Muscle of arm (tissue), 12 donors: ENCODE data around the gene WRNIP1. TPM values are rescaled to one million over a fixed set of nuclear protein-coding genes. Genes with fewer than 3 reads are reported as not detected.

ENCODE experiments used
- DNase-seq: peaks from one replicate; pipeline ENCODE4 v3.0.0-alpha.2; 2013
- polyA plus RNA-seq, 12 donors: library from polyadenylated mRNA; unstranded; fragments of 120-200 nt; gene quantifications; one replicate each; pipeline ENCODE4 v1.2.1, GENCODE V29; 2013; ENCODE audit not compliant: insufficient read length in 12 of 12

Gene WRNIP1
- polyA plus RNA-seq, 12 donors, result 29.0 to 53.8 (median 46.5) TPM; not detected in 1

DNA sequence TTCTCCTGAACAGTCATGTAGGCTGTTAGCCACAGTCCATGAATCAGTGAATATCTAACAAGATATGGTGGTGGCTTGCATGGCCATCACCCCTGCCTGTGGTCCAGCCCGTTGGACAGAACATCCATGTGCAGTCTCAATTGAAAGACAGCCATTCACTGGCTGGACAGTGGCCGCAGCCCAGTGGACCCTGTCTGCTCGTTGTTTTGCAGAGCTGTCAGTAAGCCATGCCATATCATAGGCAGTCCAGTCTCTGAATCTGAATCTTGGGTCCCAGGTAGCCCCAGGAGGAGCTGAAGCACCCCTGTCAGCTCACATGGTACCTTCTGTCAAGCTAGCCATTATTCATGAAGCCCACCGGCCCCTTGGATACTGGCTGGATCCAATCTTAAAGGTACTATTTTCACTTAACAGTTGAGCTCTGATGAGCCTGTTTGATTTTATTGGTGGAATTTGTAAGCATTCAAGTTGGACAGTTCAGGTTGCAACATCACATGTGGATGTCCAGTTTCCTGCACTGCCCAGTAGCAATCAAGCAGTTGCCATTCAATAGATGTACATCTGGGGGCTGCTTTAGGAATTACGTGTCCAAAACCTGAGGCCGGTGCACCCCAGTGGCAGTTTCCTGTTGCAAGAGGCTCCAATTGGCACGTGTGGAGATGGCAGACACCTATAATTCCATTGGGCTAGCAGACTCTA lies 38.7 kb downstream of the WRNIP1 start:
- DNase-seq, result no peak

DNA sequence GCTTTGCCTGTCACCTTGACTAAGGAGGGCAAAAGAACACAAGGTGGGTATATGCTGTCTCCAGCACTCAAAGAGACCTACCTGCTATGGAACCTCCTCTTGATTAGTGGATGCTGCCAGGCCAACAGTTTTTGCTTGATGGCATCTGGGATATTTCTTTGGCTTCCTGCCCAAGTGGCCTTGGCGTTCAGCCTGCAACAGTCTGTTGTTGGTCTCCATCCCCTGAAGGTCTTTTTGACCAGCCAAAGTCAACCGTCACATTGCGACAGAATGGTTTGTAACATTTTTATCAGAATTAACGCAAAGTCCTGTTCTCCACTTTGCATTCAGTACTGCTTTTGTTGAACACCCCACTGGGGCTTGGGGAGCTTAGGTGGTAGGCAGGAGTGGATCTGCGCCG lies 39.3 kb downstream of the WRNIP1 start:
- DNase-seq, result no peak

GRCh38 chr6:2805031-2805430 lies 39.8 kb downstream of the WRNIP1 start:
- DNase-seq, result no peak

DNA sequence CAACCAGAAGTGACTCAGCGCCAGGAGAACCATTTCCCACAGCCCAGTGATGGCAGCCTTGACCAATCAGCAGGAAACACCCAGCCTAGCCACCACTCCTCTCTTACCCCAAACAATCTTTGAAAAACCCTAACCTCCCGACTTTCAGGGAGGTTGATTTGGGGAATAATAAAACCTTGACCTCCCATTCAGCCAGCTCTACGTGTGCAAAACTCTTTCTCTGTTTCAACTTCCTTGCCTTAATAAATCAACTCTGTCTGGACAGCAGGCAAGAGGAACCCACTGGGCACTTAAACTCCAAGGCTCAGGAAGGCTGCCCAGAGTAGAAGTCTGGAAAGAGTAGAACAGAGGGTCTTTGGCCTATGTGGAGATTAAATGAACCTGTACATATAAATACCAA lies 41.5 kb downstream of the WRNIP1 start:
- DNase-seq, result no peak

DNA sequence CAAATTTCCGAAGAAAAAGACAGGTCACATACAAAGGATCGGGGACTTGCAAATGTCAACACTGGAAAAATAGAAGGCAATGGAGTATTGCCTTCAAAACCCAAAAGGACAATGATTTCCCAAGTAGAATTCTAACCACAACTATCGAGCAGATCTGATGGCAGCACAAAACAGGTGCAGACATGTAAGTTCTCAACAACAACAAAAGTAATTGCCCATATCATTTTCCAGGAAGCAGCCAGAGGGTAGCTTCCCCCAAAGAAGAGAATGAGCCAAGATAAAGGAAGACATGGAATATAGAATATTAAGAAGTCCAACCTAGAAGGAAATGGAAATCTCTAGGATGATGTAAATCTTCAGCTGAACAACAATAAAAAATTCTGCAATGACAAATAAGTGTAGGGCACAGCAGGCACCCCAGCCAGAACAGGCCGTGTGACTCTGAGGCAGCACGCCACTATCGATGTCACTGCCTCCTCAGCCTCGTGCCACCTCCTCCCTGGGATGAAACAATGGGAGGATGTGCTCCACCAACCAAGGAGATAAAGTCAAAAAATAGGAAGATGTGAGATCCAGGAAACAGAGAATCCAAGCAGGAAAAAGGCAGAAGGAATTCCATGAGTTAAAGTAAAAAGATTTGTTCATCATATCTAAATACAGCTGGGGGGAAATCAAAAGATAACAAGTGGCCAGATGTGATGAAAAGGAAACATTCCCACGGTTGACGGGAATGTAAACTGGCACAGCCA lies 42.3 kb downstream of the WRNIP1 start:
- no peak for DNase-seq

- DNase-seq, result no peak
These were observed 43.8 kb downstream of the WRNIP1 start for GRCh38 chr6:2809015-2809414.

DNA sequence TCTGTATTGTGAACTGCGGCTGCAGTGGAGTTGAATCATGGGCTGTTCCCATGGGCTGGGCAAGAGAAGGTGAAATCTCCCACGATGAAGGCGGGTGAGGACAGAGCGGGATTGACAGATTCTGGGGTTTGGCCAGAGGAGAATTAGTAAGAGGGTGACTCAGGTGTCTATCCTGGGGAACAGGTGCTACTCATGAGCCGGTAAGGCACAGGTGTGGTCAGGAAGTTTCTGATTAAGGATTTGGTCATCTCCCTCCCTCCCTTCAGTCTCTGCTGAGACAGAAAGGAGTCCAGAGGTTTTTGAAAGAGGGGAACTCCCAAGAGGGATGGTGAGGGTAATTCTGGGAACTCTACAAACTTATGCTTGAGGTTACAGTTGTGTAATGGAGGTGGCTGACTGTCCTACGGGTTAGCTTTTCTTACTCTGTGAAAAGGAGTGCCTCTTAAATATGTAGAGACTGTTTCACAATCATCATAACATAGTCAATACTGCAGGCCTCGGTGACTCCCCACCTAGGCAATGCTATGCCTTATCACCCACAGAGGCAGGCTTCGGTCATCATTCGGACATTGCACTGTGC lies 45.0 kb downstream of the WRNIP1 start:
- DNase-seq, result no peak

- no peak for DNase-seq
These were observed 47.5 kb downstream of the WRNIP1 start for GRCh38 chr6:2812695-2813094.

GRCh38 chr6:2816158-2816557 lies 51.0 kb downstream of the WRNIP1 start:
- no peak for DNase-seq

GRCh38 chr6:2817903-2818443 lies 52.8 kb downstream of the WRNIP1 start:
- DNase-seq, result no peak

GRCh38 chr6:2818593-2818992 lies 53.4 kb downstream of the WRNIP1 start:
- DNase-seq, result no peak

- no peak for DNase-seq
These were observed 53.9 kb downstream of the WRNIP1 start for GRCh38 chr6:2819115-2819514.

DNA sequence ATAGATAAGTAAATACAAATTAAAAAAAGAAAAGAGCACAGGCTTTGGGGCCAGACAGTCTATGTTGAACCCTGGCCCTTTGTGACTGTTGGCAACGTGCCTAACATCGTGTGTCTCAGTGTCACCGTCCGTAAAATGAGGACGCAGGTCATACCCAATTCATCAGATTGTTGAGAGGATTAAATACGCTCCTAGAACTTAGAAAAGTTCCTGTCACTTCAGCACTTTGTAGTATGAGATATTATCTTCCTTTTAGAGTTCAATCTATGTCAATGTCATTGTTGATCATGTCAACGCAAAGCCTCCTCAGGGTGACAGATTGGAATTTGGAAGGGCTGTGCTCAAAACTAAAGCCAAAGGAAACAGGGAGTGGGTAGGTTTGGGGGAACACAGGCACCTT lies 54.8 kb downstream of the WRNIP1 start:
- no peak for DNase-seq

DNA sequence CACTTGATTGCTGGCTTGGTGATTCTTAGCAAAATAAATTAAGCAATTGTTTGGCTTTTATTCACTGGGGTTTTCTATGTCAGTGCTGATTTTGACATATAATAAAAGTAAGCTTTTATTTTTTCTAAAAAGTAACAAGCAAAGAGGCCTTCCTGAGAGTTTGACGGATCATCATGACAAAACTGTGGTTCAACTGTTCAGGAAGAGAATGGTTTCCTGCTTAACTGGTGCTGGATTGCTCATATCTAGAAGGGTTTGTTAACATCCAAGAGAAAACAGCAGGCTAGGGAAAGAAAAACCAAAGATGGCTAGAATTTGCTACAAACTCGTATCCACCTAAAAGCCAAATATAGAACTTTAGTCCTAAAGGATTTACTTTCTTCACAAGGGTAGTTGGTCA lies 55.2 kb downstream of the WRNIP1 start:
- no peak for DNase-seq

DNA sequence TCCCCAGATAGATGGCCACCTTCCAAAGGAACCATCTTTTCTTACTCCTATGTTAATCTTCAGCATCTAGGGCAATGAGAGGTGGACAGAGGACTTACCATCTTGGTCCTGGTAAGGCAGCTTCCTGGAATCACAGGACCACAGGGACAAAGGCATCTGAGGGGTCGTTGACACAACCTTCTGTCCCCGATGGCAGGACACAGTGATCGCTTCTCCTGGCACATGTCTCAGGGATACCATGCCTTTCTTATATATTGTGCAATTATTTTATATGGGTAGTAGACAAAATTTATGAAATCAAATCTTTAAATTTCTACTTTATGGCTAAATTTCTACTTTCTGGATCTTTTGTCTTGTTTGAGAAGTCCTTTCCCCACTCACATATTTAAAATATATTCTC lies 56.4 kb downstream of the WRNIP1 start:
- no peak for DNase-seq

- DNase-seq, result no peak
These were observed 58.1 kb downstream of the WRNIP1 start for GRCh38 chr6:2823104-2823850.

- DNase-seq, result no peak
These were observed 60.9 kb downstream of the WRNIP1 start for GRCh38 chr6:2826131-2826530.

GRCh38 chr6:2827142-2827541 lies 61.9 kb downstream of the WRNIP1 start:
- no peak for DNase-seq

DNA sequence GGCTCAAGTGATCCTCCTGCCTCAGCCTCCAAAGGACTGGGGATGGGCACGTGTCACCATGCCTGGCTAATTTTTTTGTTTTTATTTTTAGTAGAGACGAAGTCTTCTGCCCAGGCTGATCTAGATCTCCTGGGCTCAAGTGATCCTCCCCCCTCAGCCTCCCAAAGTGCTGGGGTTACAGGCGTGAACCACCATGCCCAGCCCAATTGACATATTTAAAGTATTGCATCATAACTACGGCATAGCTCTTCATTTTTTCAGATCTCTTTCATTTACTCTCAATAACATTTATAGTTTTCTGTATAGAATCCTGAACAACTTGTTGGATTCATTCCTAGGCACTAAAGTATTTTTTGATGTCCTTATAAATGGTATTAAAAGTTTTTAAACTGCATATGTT lies 63.4 kb downstream of the WRNIP1 start:
- no peak for DNase-seq

DNA sequence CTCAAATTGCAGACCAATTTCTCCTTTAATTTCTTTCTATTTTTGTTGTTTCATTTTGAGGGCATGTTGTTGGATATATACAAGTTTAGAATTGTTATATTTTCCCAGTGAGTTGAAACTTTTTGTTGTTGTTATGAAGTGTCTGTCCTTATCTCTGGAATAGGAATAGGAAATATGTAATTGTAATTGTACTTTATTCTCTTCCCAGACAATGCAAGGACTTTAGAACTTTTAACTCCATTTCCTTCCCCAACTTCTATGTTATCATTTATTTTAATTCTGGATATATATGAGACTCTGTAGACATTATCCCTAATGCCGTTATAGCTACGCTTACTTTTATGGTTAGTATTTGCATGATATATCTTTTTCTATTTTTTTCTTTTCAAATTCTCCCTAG lies 64.1 kb downstream of the WRNIP1 start:
- no peak for DNase-seq

DNA sequence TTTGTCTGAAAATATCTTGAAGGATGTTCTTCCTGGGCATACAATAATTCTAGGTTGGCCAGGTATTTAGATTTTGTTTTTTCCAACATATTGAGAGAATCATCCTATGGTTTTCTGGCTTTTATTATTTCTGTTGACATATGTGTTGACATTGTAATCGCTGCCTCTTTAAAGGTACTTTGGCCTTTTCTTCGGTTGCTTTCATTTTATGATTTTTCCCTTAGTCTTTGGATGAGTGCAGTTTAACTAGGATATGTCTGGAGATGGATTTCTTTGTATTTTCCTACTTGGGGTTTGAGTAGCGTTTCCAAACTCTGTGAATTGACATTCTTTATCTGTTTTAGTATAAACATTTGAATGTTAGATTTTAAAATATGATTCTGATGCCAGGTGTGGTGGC lies 65.0 kb downstream of the WRNIP1 start:
- no peak for DNase-seq

- no peak for DNase-seq
These were observed 66.2 kb downstream of the WRNIP1 start for GRCh38 chr6:2831392-2831791.
